ENCODE data around the gene TCF19. TPM values are rescaled to one million over a fixed set of nuclear protein-coding genes. Genes with fewer than 3 reads are reported as not detected.

TCF19 gene
- total RNA-seq, 1 experiment from 2014 or later: 39.1 TPM

- no peak for DNase-seq (ENCODE audit: low spot score)
- H3K36me3 ChIP-seq (ENCODE audit: insufficient read depth, low read length, poor library complexity, severe bottlenecking): no peaks in the 10 kb centered on the region
- no peak overlapping the region for H3K4me3 ChIP-seq (ENCODE audit: low read depth, low read length, poor library complexity, severe bottlenecking)
- BruUV-seq (replicated peaks): no TSS peak
- H3K9me3 ChIP-seq (ENCODE audit: low read depth, low read length, poor library complexity, severe bottlenecking): no peaks in the 10 kb centered on the region
- intact Hi-C loops (cut with micrococcal nuclease; ENCODE audit: unreplicated experiment): no loop called here
- CTCF ChIA-PET: interaction anchor here (0.7 kb wide), 1 partner anchor 39 kb away, joined by 3 read pairs; no protein-coding TSS in a partner anchor
- TF ChIP-seq CTCF (conservative IDR thresholded peaks at IDR 0.05; ENCODE audit: low read depth, low read length): no peak
- TF ChIP-seq EZH2 (IDR thresholded peaks at IDR 0.05; ENCODE audit: borderline replicate concordance, low read depth, low read length, poor library complexity, severe bottlenecking): no peak
- H3K27ac ChIP-seq (ENCODE audit: low read depth, low read length, poor library complexity, severe bottlenecking): no peak overlapping the region
- POLR2A ChIA-PET (ENCODE audit: low non-redundant PET): no interaction called here
- H3K27me3 ChIP-seq (replicated peaks; ENCODE audit: insufficient read depth, low read depth, low read length, poor library complexity): no peaks in the 10 kb centered on the region
- H3K4me1 ChIP-seq (ENCODE audit: insufficient read depth, low read length, poor library complexity, severe bottlenecking): peaks cover 16% of the 10 kb centered on the region
These were observed 31.8 kb upstream of the TCF19 start for GRCh38 chr6:31126396-31127175.

GRCh38 chr6:31128093-31128676 lies 30.2 kb upstream of the TCF19 start:
- no peak overlapping the region for H3K4me3 ChIP-seq (ENCODE audit: low read depth, low read length, poor library complexity, severe bottlenecking)
- no peaks in the 10 kb centered on the region for H3K9me3 ChIP-seq (ENCODE audit: low read depth, low read length, poor library complexity, severe bottlenecking)
- DNase-seq (ENCODE audit: low spot score): peak; percentile 49
- intact Hi-C loops (cut with micrococcal nuclease; ENCODE audit: unreplicated experiment): no loop called here
- H3K27ac ChIP-seq (ENCODE audit: low read depth, low read length, poor library complexity, severe bottlenecking): no peak overlapping the region
- no peaks in the 10 kb centered on the region for H3K36me3 ChIP-seq (ENCODE audit: insufficient read depth, low read length, poor library complexity, severe bottlenecking)
- CTCF ChIA-PET: interaction anchor here (0.6 to 1.6 kb wide), 2 partner anchors 9 to 41 kb away, joined by 3 to 6 read pairs; no protein-coding TSS in a partner anchor
- peaks cover 16% of the 10 kb centered on the region for H3K4me1 ChIP-seq (ENCODE audit: insufficient read depth, low read length, poor library complexity, severe bottlenecking)
- no peaks in the 10 kb centered on the region for H3K27me3 ChIP-seq (replicated peaks; ENCODE audit: insufficient read depth, low read depth, low read length, poor library complexity)
- POLR2A ChIA-PET (ENCODE audit: low non-redundant PET): no interaction called here
- no TSS peak for BruUV-seq (replicated peaks)
- TF ChIP-seq EZH2 (IDR thresholded peaks at IDR 0.05; ENCODE audit: borderline replicate concordance, low read depth, low read length, poor library complexity, severe bottlenecking) (no peak), CTCF (conservative IDR thresholded peaks at IDR 0.05; ENCODE audit: low read depth, low read length) (peak; percentile 85)

GRCh38 chr6:31129130-31129529 lies 29.3 kb upstream of the TCF19 start:
- no TSS peak for BruUV-seq (replicated peaks)
- intact Hi-C loops (cut with micrococcal nuclease; ENCODE audit: unreplicated experiment): no loop called here
- CTCF ChIA-PET: interaction anchor here (0.6 to 1.6 kb wide), 2 partner anchors 8 to 42 kb away, joined by 3 to 6 read pairs; no protein-coding TSS in a partner anchor

More at GRCh38 chr6:31129130-31129529, 29.3 kb upstream of the TCF19 start:
- no peaks in the 10 kb centered on the region for H3K36me3 ChIP-seq (ENCODE audit: insufficient read depth, low read length, poor library complexity, severe bottlenecking)
- H3K4me3 ChIP-seq (ENCODE audit: low read depth, low read length, poor library complexity, severe bottlenecking): no peak overlapping the region
- no peaks in the 10 kb centered on the region for H3K9me3 ChIP-seq (ENCODE audit: low read depth, low read length, poor library complexity, severe bottlenecking)
- POLR2A ChIA-PET (ENCODE audit: low non-redundant PET): interaction anchor here (0.5 to 0.7 kb wide), 2 partner anchors 12 to 18 kb away, joined by 3 to 4 read pairs; no protein-coding TSS in a partner anchor
- H3K27me3 ChIP-seq (replicated peaks; ENCODE audit: insufficient read depth, low read depth, low read length, poor library complexity): no peaks in the 10 kb centered on the region
- H3K4me1 ChIP-seq (ENCODE audit: insufficient read depth, low read length, poor library complexity, severe bottlenecking): peaks cover 16% of the 10 kb centered on the region
- DNase-seq (ENCODE audit: low spot score): no peak
- H3K27ac ChIP-seq (ENCODE audit: low read depth, low read length, poor library complexity, severe bottlenecking): no peak overlapping the region
- TF ChIP-seq EZH2 (IDR thresholded peaks at IDR 0.05; ENCODE audit: borderline replicate concordance, low read depth, low read length, poor library complexity, severe bottlenecking) (no peak), CTCF (conservative IDR thresholded peaks at IDR 0.05; ENCODE audit: low read depth, low read length) (no peak)

Data from A673 (cell line).